ENCODE data around the gene C19orf85.

C19orf85 gene

GRCh38 chr19:55489711-55490477, 25.3 kb upstream of the C19orf85 start:
- DNase-seq (ENCODE audit: low read depth in 2 of 2, low spot score in 1 of 2) = no peak

DNA sequence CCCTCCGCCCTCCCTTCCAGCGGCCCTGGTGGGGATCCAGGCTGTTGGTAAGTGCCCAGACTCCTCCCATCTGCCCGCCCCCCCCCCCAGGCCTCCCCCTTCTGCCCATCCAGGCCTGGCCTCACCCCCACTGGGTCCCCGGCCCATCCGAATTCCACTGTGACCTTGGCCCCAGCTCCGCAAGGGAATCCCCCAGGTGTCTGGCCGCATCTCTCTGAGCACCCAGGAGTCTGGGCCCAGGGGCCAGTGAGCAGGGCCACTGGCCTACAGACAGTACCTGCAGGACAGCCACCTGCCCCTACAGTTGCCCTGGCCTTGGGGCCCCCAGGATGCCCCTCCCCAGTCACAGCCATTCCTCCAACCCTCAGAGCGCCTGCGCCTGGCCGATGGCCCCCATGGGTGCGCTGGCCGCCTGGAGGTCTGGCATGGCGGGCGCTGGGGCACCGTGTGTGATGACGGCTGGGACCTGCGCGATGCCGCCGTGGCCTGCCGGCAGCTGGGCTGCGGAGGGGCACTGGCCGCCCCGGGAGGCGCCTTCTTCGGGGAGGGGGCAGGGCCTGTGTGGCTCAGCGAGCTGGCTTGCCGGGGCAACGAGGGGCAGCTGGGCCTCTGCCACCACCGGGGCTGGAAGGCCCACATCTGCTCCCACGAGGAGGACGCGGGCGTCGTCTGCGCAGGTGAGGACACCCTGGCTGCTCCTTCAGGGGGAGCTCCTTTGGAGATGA, 24.6 kb upstream of the C19orf85 start:
- no peak for DNase-seq (ENCODE audit: low read depth in 2 of 2, low spot score in 1 of 2)

- no peak for DNase-seq (ENCODE audit: low read depth in 2 of 2, low spot score in 1 of 2)
Measured at GRCh38 chr19:55487924-55488687, 23.6 kb upstream of the C19orf85 start, which contains the start of gene SSC5D. Gene SSC5D (plus strand): TSS chr19:55488436. CDS start chr19:55488590, 154 bp downstream.

GRCh38 chr19:55486971-55487923, 22.7 kb upstream of the C19orf85 start:
- peak; percentile 21 to 27 for DNase-seq (ENCODE audit: low read depth in 2 of 2, low spot score in 1 of 2)

GRCh38 chr19:55486043-55486970, 21.8 kb upstream of the C19orf85 start:
- no peak for DNase-seq (ENCODE audit: low read depth in 2 of 2, low spot score in 1 of 2)

DNA sequence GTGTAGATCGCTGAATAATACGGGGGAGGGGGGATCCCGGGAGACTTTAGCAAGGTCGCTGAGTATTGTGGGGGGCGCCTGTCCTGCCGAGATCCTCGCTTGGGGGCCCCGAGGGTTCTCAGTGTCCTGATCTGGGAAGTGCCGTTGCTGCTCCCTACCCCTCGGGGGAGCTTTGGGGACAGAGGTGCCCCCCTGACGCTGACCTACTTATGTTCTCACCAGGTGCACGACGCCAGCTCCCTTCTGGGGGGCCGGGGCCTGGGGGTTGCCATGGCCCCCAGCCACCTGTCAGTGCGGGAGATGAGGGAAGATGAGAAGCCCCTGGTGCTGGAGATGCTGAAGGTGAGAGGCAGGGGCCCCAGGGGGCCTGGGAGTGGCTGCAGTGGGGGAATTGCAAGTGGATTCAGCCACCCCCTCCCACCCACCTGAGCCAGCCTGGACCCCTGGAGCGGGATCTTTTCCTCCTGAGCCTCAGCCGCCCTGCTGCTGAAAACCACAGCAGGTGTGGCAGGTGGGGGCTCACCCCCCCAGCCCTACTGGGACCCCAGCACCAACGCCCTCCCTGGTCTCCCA, 21.0 kb upstream of the C19orf85 start:
- no peak for DNase-seq (ENCODE audit: low read depth in 2 of 2, low spot score in 1 of 2)

DNA sequence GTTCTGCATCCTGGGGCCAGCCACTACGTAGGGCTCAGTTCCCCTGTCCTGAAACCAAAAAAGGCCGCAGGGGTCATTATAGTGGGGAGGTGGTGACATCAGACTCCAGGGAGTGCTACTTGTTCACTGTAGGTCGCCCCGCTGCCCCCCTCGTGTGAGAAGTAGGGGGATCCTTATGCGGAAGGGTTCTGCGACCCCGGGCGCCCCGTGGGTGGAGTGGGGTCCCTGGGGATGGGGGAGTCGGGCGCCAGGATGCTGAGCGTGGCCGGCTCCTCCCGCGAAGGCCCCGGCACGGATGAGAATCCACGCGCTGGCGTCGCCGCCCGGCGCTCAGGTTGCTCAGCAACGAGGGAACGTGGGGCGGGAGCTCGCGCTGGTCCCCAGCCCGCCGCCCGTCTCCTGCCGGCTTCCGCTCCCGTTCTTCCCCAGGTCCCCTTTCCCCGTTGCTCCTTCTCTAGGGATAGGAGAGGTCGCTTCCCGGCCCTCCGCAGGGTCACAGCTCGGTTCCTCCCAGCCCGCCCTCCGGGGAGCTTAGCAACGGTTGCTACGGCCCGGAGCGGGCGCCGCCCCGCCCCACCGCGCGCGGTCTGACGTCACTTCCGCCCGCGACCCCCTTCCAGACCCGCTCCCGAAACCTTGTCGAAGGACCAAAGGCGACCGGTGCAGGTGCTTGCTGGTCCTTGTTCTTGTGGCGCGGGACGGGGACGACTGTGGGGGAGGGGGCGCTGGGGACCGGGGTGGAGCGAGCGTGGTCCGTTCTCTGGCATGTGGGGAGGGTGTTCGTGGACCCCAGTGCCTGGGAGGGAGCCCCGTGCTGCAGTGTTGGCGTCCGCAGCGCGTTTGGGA, 20.3 kb upstream of the C19orf85 start, which contains the start of gene NAT14:
Gene NAT14 (plus strand): TSS at position 596 of the 846 bp plus-strand sequence. CDS start 521 bp downstream, outside the sequence.
- peak; percentile 19 to 25 for DNase-seq (ENCODE audit: low read depth in 2 of 2, low spot score in 1 of 2)

GRCh38 chr19:55483706-55484592, 19.4 kb upstream of the C19orf85 start:
- no peak for DNase-seq (ENCODE audit: low read depth in 2 of 2, low spot score in 1 of 2)

GRCh38 chr19:55482967-55483705, 18.6 kb upstream of the C19orf85 start:
- no peak for DNase-seq (ENCODE audit: low read depth in 2 of 2, low spot score in 1 of 2)

DNA sequence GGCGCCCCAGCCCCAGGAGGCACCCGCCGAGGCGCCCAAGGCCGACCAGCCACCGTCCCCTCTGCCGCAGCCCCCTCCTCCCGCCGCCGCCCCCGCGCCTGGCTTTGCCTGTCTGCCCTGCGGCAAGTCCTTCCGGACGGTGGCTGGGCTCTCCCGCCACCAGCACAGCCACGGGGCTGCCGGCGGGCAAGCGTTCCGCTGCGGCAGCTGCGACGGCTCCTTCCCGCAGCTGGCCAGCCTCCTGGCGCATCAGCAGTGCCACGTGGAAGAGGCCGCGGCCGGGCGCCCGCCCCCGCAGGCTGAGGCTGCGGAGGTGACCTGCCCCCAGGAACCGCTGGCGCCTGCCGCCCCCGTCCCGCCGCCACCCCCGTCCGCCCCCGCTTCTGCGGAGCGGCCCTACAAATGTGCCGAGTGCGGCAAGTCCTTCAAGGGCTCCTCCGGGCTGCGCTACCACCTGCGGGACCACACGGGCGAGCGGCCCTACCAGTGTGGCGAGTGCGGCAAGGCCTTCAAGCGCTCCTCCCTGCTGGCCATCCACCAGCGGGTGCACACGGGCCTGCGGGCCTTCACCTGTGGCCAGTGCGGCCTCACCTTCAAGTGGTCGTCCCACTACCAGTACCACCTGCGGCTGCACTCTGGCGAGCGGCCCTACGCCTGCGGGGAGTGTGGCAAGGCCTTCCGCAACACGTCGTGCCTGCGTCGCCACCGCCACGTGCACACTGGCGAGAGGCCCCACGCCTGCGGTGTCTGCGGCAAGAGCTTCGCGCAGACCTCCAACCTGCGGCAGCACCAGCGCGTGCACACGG, 17.8 kb upstream of the C19orf85 start:
- no peak for DNase-seq (ENCODE audit: low read depth in 2 of 2, low spot score in 1 of 2)

- DNase-seq (ENCODE audit: low read depth in 2 of 2, low spot score in 1 of 2) = no peak
Measured at GRCh38 chr19:55481794-55482155, 17.2 kb upstream of the C19orf85 start.

GRCh38 chr19:55481148-55481793, 16.7 kb upstream of the C19orf85 start:
- DNase-seq (ENCODE audit: low read depth in 2 of 2, low spot score in 1 of 2) = no peak

DNA sequence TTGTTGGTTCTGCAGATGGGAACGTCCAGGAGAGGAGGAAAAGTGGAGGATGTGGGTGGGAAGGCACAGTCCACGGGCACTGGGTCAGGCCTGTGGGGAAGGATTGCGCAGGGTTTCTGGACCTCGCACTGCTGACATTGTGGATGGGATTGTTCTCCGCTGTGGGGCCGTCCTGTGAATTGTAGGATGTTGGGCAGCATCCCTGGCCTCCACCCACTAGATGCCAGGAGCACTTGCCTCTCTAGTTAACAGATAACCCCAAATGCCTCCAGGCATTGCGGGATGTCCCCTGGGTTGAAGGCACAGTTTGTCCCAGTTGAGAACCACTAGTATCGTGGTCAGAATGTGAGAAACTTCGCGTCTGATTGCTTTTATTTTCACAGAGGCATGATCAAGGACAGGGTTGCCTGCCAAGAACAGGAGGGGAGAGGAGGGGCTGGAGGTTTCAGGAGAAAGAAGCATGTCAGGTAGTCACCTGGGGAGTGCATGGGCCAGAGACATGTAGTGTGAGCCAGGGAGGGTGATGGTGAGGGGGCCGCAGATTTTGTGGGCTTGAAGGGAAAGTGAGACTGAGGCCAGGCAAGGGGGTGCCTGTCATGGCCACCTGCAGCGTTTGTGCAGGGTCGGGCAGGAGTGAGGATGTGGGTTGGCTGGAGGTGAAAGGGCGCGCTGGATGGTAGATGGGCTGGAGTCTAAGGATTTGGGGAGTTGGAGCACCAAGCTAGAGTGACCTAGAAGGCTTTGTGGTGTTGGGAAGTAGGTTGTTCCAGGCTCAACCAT, 15.1 kb upstream of the C19orf85 start:
- no peak for DNase-seq (ENCODE audit: low read depth in 2 of 2, low spot score in 1 of 2)

GRCh38 chr19:55479045-55479444, 14.5 kb upstream of the C19orf85 start:
- DNase-seq (ENCODE audit: low read depth in 2 of 2, low spot score in 1 of 2) = no peak

Measured in stimulated activated CD8-positive, alpha-beta memory T cell treated with anti-CD3 and anti-CD28 coated beads, Interleukin-4, amount 100 ng/mL, for 4 hours (primary cell).